MCF 10A (cell line): ENCODE results near the gene PTCD1. TPM values are rescaled to one million over a fixed set of nuclear protein-coding genes. Genes with fewer than 3 reads are reported as not detected.

Experiments
- BruUV-seq: library from RNA; stranded (reverse); fragments of 400-500 nt; replicated peaks from 2 replicates; lab custom pipeline; 2021; lab: Mats Ljungman, UMichigan
- CTCF ChIA-PET: fragments of 300-600 bp; sonication (Branson Sonifier 250); formaldehyde crosslinking; extraction: SDS; loops from one replicate; lab custom pipeline; 2021; ENCODE audit warnings: antibody characterized with exemption, inconsistent platforms; lab: Yijun Ruan, JAX
- POLR2A ChIA-PET: fragments of 300-600, 350-650 bp; sonication (Branson Sonifier 250); formaldehyde crosslinking; extraction: SDS; loops from one replicate; lab custom pipeline; 2020; ENCODE audit warnings: antibody characterized with exemption, inconsistent platforms; lab: Yijun Ruan, JAX
- DNase-seq: peaks from one replicate; pipeline ENCODE4 v3.0.0-alpha.2; 2018; ENCODE audit not compliant: unreplicated experiment
- H3K27ac Mint-ChIP-seq: one replicate; pipeline ENCODE4 v1.8.0; 2022; ENCODE audit warnings: mild to moderate bottlenecking, low read depth, mixed read lengths; ENCODE audit not compliant: unreplicated experiment
- H3K27me3 Mint-ChIP-seq: one replicate; pipeline ENCODE4 v1.8.0; 2022; ENCODE audit warnings: mixed read lengths; ENCODE audit not compliant: insufficient read depth, unreplicated experiment
- H3K36me3 Mint-ChIP-seq: one replicate; pipeline ENCODE4 v1.8.0; 2022; ENCODE audit warnings: mild to moderate bottlenecking, moderate library complexity, mixed read lengths; ENCODE audit not compliant: insufficient read depth, unreplicated experiment
- H3K4me1 Mint-ChIP-seq: one replicate; pipeline ENCODE4 v1.8.0; 2022; ENCODE audit warnings: mixed read lengths; ENCODE audit not compliant: insufficient read depth, unreplicated experiment
- H3K4me3 Mint-ChIP-seq: one replicate; pipeline ENCODE4 v1.8.0; 2022; ENCODE audit warnings: mild to moderate bottlenecking, moderate library complexity, mixed read lengths; ENCODE audit not compliant: unreplicated experiment
- H3K9me3 Mint-ChIP-seq: one replicate; pipeline ENCODE4 v1.8.0; 2022; ENCODE audit warnings: mixed read lengths; ENCODE audit not compliant: unreplicated experiment
- CTCF ChIP-seq: fragments of 200-600 bp; IDR thresholded peaks from one replicate; pipeline ENCODE4 v1.8.0; 2022; ENCODE audit warnings: antibody characterized with exemption, mild to moderate bottlenecking; ENCODE audit not compliant: unreplicated experiment
- intact Hi-C: fragments of 100-400 bp; cut with micrococcal nuclease; formaldehyde crosslinking; loops from 2 replicates; pipeline ENCODE4 v1.14.1; 2022
- total RNA-seq: library from RNA; stranded (reverse); gene quantifications from 2 replicates; pipeline ENCODE4 v1.2.3, GENCODE V29; 2022

The PTCD1 gene
- total RNA-seq, 1 experiment from 2014 or later, result 4.9 TPM

- intact Hi-C loops, result no loop called here
- TF ChIP-seq CTCF, result no peak
- no peak for DNase-seq
- CTCF ChIA-PET, result no interaction called here
- BruUV-seq, result no TSS peak
- POLR2A ChIA-PET, result interaction anchor here (0.6 to 2.2 kb wide), 3 partner anchors 21 to 38 kb away, joined by 4 to 18 read pairs (median 5); partner anchors contain the start of genes BUD31 and PDAP1
- Mint-ChIP-seq H3K9me3 (no peaks in the 10 kb centered on the region), H3K4me1 (peaks cover 5% of the 10 kb centered on the region), H3K27me3 (no peaks in the 10 kb centered on the region), H3K4me3 (no peak overlapping the region), H3K36me3 (peaks cover 16% of the 10 kb centered on the region), H3K27ac (no peak overlapping the region)
Measured at GRCh38 chr7:99371376-99371920, 67.2 kb downstream of the PTCD1 start.

GRCh38 chr7:99369767-99370391 lies 68.7 kb downstream of the PTCD1 start:
- H3K9me3 Mint-ChIP-seq, result no peaks in the 10 kb centered on the region
- H3K36me3 Mint-ChIP-seq, result peaks cover 26% of the 10 kb centered on the region
- ChIA-PET CTCF (interaction anchor here (0.5 to 0.6 kb wide), 2 partner anchors 11 to 1281 kb away, joined by 3 read pairs; no protein-coding TSS in a partner anchor), POLR2A (interaction anchor here (0.7 kb wide), 1 partner anchor 417 kb away, joined by 3 read pairs; no protein-coding TSS in a partner anchor)
- BruUV-seq, result no TSS peak
- no peak for DNase-seq
- no peak overlapping the region for H3K27ac Mint-ChIP-seq
- intact Hi-C loops, result no loop called here
- H3K4me3 Mint-ChIP-seq, result no peak overlapping the region
- no peak for TF ChIP-seq CTCF
- peaks cover 5% of the 10 kb centered on the region for H3K4me1 Mint-ChIP-seq
- no peaks in the 10 kb centered on the region for H3K27me3 Mint-ChIP-seq

- POLR2A ChIA-PET, result interaction anchor here (1.0 kb wide), 1 partner anchor 40 kb away, joined by 3 read pairs; the partner anchor contains the start of genes BUD31 and PDAP1
- no peaks in the 10 kb centered on the region for H3K9me3 Mint-ChIP-seq
- no peak overlapping the region for H3K27ac Mint-ChIP-seq
Measured at GRCh38 chr7:99368750-99369389, 69.7 kb downstream of the PTCD1 start.

More at GRCh38 chr7:99368750-99369389, 69.7 kb downstream of the PTCD1 start:
- Mint-ChIP-seq H3K27me3 (no peaks in the 10 kb centered on the region), H3K36me3 (peaks cover 34% of the 10 kb centered on the region), H3K4me3 (no peak overlapping the region), H3K4me1 (peaks cover 5% of the 10 kb centered on the region)
- CTCF ChIA-PET, result interaction anchor here (1.0 kb wide), 1 partner anchor 44 kb away, joined by 3 read pairs; no protein-coding TSS in a partner anchor
- intact Hi-C loops, result no loop called here
- no TSS peak for BruUV-seq
- no peak for DNase-seq
- no peak for TF ChIP-seq CTCF

Other genes starting within 250 kb of the PTCD1 start
- gene KPNA7, start 230.7 kb downstream of the PTCD1 start, total RNA-seq, result not detected in 2 replicates
- 0.33 TPM in 1 of 2 replicates, not detected in the other for gene MYH16, start 166.0 kb downstream of the PTCD1 start, total RNA-seq
- 149 and 180 TPM in 2 replicates for gene ARPC1A, start 112.9 kb downstream of the PTCD1 start, total RNA-seq
- 174 and 192 TPM in 2 replicates for gene ARPC1B, start 64.1 kb downstream of the PTCD1 start, total RNA-seq
- 155 and 200 TPM in 2 replicates for gene PDAP1, start 30.2 kb downstream of the PTCD1 start, total RNA-seq
- gene BUD31, start 29.8 kb downstream of the PTCD1 start, total RNA-seq, result 224 and 262 TPM in 2 replicates
- 49.5 and 62.6 TPM in 2 replicates for gene CPSF4, start 145 bp upstream of the PTCD1 start, total RNA-seq
- gene ATP5MF, start 27.4 kb upstream of the PTCD1 start, total RNA-seq, result 417 and 442 TPM in 2 replicates
- 15.0 and 19.9 TPM in 2 replicates for gene ZNF789, start 34.1 kb upstream of the PTCD1 start, total RNA-seq
- 17.4 and 20.6 TPM in 2 replicates for gene ZNF394, start 61.5 kb upstream of the PTCD1 start, total RNA-seq
- gene ZKSCAN5, start 65.9 kb upstream of the PTCD1 start, total RNA-seq, result 13.6 and 16.2 TPM in 2 replicates
- gene FAM200A, start 113.3 kb upstream of the PTCD1 start, total RNA-seq, result 6.1 and 7.4 TPM in 2 replicates
- gene ZNF655, start 119.8 kb upstream of the PTCD1 start, total RNA-seq, result 85.2 and 89.9 TPM in 2 replicates
- gene TMEM225B, start 159.5 kb upstream of the PTCD1 start, total RNA-seq, result 0.70 and 0.96 TPM in 2 replicates
- 17.6 and 20.9 TPM in 2 replicates for gene ZSCAN25, start 178.1 kb upstream of the PTCD1 start, total RNA-seq
- gene CYP3A5, start 241.2 kb upstream of the PTCD1 start, total RNA-seq, result 0.58 and 0.83 TPM in 2 replicates